GM13977 (cell line): Measurements from ENCODE around the gene GPER1.

Source experiments
- DNase-seq: peaks from one replicate; pipeline ENCODE4 v3.0.0; 2012; ENCODE audit warnings: low spot score
- in situ Hi-C: fragments of 300-500 bp; cut with MboI; formaldehyde crosslinking; loops from one replicate; pipeline ENCODE4 v1.12.0; 2022; ENCODE audit warnings: low sequenced_read_pairs, low pct_unique_long_range_greater_than_20kb, mixed read lengths, inconsistent platforms; ENCODE audit not compliant: unreplicated experiment
- TF ChIP-seq, protein P1 (sequence below): IDR thresholded peaks from 2 replicates; pipeline ENCODE4 v1.5.1; 2012; ENCODE audit warnings: mild to moderate bottlenecking, control low read depth; ENCODE audit not compliant: insufficient read depth; ENCODE audit errors: extremely low read depth, missing control alignments

GPER1 gene

DNA sequence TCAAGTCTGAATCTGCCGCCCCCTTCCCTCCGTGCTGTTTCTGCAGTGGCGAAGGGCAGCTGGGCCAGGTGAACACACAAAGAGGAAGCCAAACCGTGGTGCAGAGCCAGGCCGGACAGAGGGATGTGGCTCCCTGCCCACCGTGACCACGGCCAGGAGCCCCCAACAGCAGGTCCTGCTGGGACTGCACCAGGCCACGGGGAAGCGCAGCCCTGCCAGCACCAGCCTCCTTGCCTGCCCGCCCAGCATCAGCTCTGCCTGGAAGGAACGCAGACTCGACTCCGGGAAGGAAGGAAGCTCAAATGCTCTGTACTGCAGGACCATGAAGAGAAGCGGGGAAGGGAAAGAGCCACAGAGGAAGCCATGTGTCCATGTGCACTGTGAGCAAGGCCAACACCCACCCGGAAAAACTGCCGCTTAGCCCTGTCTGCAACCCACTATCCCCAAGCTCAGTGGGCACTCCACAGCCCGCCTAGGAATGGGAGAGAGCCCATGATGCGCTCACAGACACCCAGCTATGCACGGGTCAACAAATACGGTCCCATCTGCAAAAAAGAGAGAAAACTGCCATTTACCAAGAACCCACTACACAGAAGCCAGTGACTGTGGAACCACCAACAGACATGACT, 19.0 kb downstream of the GPER1 start:
- no peak for DNase-seq
- TF ChIP-seq, protein P1, sequence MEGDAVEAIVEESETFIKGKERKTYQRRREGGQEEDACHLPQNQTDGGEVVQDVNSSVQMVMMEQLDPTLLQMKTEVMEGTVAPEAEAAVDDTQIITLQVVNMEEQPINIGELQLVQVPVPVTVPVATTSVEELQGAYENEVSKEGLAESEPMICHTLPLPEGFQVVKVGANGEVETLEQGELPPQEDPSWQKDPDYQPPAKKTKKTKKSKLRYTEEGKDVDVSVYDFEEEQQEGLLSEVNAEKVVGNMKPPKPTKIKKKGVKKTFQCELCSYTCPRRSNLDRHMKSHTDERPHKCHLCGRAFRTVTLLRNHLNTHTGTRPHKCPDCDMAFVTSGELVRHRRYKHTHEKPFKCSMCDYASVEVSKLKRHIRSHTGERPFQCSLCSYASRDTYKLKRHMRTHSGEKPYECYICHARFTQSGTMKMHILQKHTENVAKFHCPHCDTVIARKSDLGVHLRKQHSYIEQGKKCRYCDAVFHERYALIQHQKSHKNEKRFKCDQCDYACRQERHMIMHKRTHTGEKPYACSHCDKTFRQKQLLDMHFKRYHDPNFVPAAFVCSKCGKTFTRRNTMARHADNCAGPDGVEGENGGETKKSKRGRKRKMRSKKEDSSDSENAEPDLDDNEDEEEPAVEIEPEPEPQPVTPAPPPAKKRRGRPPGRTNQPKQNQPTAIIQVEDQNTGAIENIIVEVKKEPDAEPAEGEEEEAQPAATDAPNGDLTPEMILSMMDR, result no peak
- in situ Hi-C loops, result no loop called here

DNA sequence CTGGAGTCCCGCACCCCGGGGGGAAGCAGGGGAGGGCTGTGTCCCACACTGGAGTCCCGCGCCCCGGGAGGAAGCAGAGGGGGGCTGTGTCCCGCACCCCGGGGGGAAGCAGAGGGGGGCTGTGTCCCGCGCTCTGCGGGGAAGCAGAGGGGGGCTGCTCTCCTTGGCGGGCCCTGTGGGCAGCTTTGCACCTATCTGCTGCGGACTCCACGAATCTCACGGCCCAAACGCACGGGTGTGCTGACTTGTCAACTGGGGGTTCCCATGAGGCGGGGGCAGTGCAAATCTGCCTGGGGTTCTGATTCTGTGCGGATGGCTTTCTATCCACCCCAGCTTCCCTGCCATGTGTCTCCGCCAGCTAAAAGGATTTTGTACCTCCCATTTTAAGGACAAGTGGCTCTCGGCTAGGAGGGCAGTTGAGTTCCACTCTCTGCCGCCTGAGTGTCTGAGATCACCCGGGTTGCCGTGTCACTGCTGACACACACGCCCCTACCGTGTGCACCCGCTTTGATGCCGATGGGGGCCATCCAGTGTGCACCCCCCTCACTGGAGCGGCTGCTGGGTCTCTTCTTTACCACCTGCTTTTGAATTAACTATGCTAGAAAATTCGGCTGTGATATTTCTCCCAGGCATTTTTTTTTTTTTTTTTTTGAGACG, 20.5 kb downstream of the GPER1 start:
- no peak for DNase-seq
- in situ Hi-C loops, result no loop called here
- TF ChIP-seq, protein P1, result no peak

DNA sequence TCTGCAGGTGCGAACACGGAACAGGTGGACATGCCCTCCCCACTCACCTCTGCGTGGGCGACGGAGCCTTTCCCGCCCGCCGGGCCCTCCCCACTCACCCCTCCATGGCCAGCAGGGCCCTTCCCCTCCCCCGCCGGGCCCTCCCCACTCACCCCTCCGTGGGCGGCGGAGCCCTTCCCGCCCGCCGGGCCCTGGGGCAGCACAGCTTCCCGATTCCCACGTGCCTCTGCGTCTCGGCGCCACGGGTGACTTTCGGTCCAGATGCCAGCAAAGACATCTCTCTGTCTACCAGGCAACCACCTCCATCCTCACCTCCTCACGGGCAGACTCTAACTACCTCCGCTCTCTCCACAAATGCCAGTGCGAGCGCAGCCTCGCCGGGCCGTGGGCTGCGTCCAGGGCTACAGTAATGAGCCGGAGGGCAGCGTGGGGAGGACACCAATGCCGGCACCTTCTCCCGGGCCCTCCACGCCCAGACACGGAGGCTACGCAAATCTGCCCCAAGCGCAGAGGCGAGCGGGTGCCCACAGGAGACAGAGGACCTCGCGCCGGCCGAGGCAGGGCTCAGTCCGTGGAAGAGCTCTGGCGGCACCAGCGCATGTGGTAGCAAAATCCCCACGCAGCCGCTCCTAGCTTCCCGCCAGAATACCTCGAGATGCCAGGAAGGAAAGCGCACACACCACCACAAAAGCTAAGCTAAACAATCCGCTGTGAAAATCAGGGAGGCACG, 21.8 kb downstream of the GPER1 start:
- in situ Hi-C loops, result no loop called here
- TF ChIP-seq, protein P1, result no peak

DNA sequence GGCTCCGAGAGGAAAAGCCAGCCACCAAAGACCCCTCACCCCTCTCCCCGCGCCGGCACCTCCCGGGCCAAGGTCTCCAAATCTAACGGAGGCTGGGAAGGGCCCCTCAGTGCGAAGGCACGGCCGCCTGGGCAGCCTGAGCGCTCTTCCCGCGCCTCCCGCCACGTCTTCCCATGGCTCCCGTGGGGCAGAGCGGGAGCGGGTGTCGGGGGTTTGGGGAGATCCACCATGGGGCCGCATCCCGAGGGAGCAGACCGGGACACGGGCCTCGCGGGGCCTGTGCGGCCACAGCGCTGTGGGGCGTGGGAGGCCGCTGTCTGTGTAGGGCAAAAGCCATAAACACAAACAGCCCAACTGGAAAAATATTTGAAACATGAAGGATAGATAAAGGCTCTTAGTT, 22.4 kb downstream of the GPER1 start:
- DNase-seq, result no peak
- TF ChIP-seq, protein P1, result no peak
- in situ Hi-C loops, result no loop called here

More for the DNA sequence above, 21.8 kb downstream of the GPER1 start:
- DNase-seq, result no peak

DNA sequence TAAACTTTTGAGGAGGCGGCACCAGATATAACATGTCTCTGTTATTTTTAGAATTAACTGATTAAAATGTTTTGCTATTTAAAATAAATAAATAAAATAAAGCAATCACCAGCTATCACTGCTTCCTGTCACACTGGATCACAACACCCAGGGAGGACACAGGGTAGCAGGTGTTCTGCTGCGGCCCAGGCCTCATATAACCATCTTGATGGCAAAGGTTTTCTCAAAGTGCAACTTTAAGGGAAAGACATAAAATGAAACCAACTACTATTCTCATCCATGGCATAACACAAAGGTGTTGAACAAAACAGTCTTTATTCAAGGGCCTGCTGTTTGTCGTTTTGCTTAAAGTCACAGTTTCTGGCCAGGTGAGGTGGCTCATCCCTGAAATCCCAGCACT, 23.2 kb downstream of the GPER1 start:
- in situ Hi-C loops, result no loop called here
- TF ChIP-seq, protein P1, result no peak
- no peak for DNase-seq

DNA sequence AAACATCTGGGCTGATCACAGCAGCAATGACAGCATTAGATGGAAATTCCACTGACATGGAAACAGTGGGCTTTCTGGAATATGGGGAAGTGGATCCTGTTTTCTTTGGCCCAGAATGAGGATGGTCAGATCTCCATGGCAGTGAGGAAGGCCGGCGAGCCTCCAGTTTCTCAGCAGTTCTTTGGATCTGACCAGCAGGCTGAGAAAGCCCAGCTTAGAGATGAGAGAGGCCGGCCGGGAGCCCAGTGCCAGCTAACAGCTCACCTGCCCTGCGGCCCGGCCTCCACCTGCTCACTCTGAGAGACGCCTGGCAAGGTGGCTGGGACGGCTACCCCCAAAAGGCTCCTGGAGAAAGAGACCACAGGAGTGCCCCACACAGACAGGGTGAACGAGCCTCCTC, 24.2 kb downstream of the GPER1 start:
- in situ Hi-C loops, result no loop called here
- DNase-seq, result no peak
- TF ChIP-seq, protein P1, result no peak
